Measurements from ENCODE around the gene RSPH9.

Gene RSPH9

GRCh38 chr6:43667245-43668150 is 22.7 kb downstream of the RSPH9 start:
- in situ Hi-C loops (cut with MboI; ENCODE audit: low sequenced_read_pairs): no loop called here

GRCh38 chr6:43668151-43669028 is 23.6 kb downstream of the RSPH9 start:
- in situ Hi-C loops (cut with MboI; ENCODE audit: low sequenced_read_pairs): no loop called here

- in situ Hi-C loops (cut with MboI; ENCODE audit: low sequenced_read_pairs): no loop called here
Observed at GRCh38 chr6:43669050-43669921, 24.4 kb downstream of the RSPH9 start.

GRCh38 chr6:43669922-43670622 is 25.2 kb downstream of the RSPH9 start:
- in situ Hi-C loops (cut with MboI; ENCODE audit: low sequenced_read_pairs): no loop called here

GRCh38 chr6:43670623-43670986 is 25.8 kb downstream of the RSPH9 start:
- in situ Hi-C loops (cut with MboI; ENCODE audit: low sequenced_read_pairs): no loop called here

GRCh38 chr6:43671011-43671800 is 26.4 kb downstream of the RSPH9 start:
- in situ Hi-C loops (cut with MboI; ENCODE audit: low sequenced_read_pairs): no loop called here

- in situ Hi-C loops (cut with MboI; ENCODE audit: low sequenced_read_pairs): no loop called here
Observed at GRCh38 chr6:43671801-43672690, 27.2 kb downstream of the RSPH9 start.

GRCh38 chr6:43673444-43674084 is 28.7 kb downstream of the RSPH9 start:
- in situ Hi-C loops (cut with MboI; ENCODE audit: low sequenced_read_pairs): no loop called here

- in situ Hi-C loops (cut with MboI; ENCODE audit: low sequenced_read_pairs): no loop called here
Observed at GRCh38 chr6:43674291-43674690, 29.5 kb downstream of the RSPH9 start.

GRCh38 chr6:43674921-43675320 is 30.1 kb downstream of the RSPH9 start:
- in situ Hi-C loops (cut with MboI; ENCODE audit: low sequenced_read_pairs): no loop called here

- in situ Hi-C loops (cut with MboI; ENCODE audit: low sequenced_read_pairs): no loop called here
Observed at GRCh38 chr6:43676962-43677606, 32.2 kb downstream of the RSPH9 start.

GRCh38 chr6:43677759-43678158 is 32.9 kb downstream of the RSPH9 start:
- in situ Hi-C loops (cut with MboI; ENCODE audit: low sequenced_read_pairs): no loop called here

- in situ Hi-C loops (cut with MboI; ENCODE audit: low sequenced_read_pairs): no loop called here
Observed at GRCh38 chr6:43678341-43678740, 33.5 kb downstream of the RSPH9 start.

- in situ Hi-C loops (cut with MboI; ENCODE audit: low sequenced_read_pairs): no loop called here
Observed at GRCh38 chr6:43679057-43679456, 34.2 kb downstream of the RSPH9 start.

GRCh38 chr6:43680308-43681200 is 35.7 kb downstream of the RSPH9 start:
- in situ Hi-C loops (cut with MboI; ENCODE audit: low sequenced_read_pairs): no loop called here

- in situ Hi-C loops (cut with MboI; ENCODE audit: low sequenced_read_pairs): no loop called here
Observed at GRCh38 chr6:43681303-43681702, 36.5 kb downstream of the RSPH9 start.

All from HL-60/S4 treated with retinoic acid at 250 ng/mL for 4 days and 3 days (cell line).